H9 (cell line): ENCODE results near the gene FUT9. TPM values are rescaled to one million over a fixed set of nuclear protein-coding genes. Genes with fewer than 3 reads are reported as not detected.

Source experiments
- DNase-seq: peaks from one replicate; pipeline ENCODE4 v3.0.0-alpha.2; 2017
- H2AFZ ChIP-seq: one replicate; pipeline ENCODE4 v1.6.1; 2013; ENCODE audit warnings: mild to moderate bottlenecking, low read length, control low read depth, moderate library complexity
- H2AK5ac ChIP-seq: 2 replicates; pipeline ENCODE4 v1.6.1; 2013; ENCODE audit warnings: low read length, control low read depth, mixed read lengths; ENCODE audit not compliant: insufficient read length
- H2BK120ac ChIP-seq: one replicate; pipeline ENCODE4 v1.6.1; 2013; ENCODE audit warnings: low read depth, mild to moderate bottlenecking, low read length, control low read depth, inconsistent platforms; ENCODE audit not compliant: poor library complexity, severe bottlenecking
- H2BK12ac ChIP-seq: 2 replicates; pipeline ENCODE4 v1.6.1; 2013; ENCODE audit warnings: low read length, control low read depth, mixed read lengths, low read depth; ENCODE audit not compliant: insufficient read length
- H2BK15ac ChIP-seq: 2 replicates; pipeline ENCODE4 v1.6.1; 2013; ENCODE audit warnings: low read depth, low read length, control low read depth
- H2BK20ac ChIP-seq: one replicate; pipeline ENCODE4 v1.6.1; 2013; ENCODE audit warnings: low read depth, mild to moderate bottlenecking, low read length, control low read depth, inconsistent platforms; ENCODE audit not compliant: poor library complexity, severe bottlenecking
- H2BK5ac ChIP-seq: 2 replicates; pipeline ENCODE4 v1.6.1; 2013; ENCODE audit warnings: low read length, control low read depth, mixed read lengths; ENCODE audit not compliant: insufficient read length
- H3K14ac ChIP-seq: 2 replicates; pipeline ENCODE4 v1.6.1; 2013; ENCODE audit warnings: low read length, control low read depth; ENCODE audit not compliant: insufficient read depth
- H3K18ac ChIP-seq: 2 replicates; pipeline ENCODE4 v1.6.1; 2013; ENCODE audit warnings: low read depth, mild to moderate bottlenecking, mixed read lengths, low read length, control low read depth; ENCODE audit not compliant: insufficient read length
- H3K23ac ChIP-seq: 2 replicates; pipeline ENCODE4 v1.6.1; 2013; ENCODE audit warnings: low read length, control low read depth, mixed read lengths, low read depth; ENCODE audit not compliant: insufficient read length
- H3K23me2 ChIP-seq: 2 replicates; pipeline ENCODE4 v1.6.1; 2013; ENCODE audit warnings: low read depth, mild to moderate bottlenecking, mixed read lengths, low read length, control low read depth; ENCODE audit not compliant: insufficient read length, poor library complexity, severe bottlenecking
- H3K27ac ChIP-seq: 2 replicates; pipeline ENCODE4 v1.5.1; 2013; ENCODE audit warnings: low read length, control low read depth, mixed read lengths, low read depth; ENCODE audit not compliant: insufficient read length
- H3K27me3 ChIP-seq: 2 replicates; pipeline ENCODE4 v1.6.1; 2013; ENCODE audit warnings: low read length, control low read depth, inconsistent platforms; ENCODE audit not compliant: insufficient read depth
- H3K4ac ChIP-seq: 2 replicates; pipeline ENCODE4 v1.6.1; 2013; ENCODE audit warnings: low read depth, mild to moderate bottlenecking, control low read depth, inconsistent platforms, low read length, moderate library complexity
- H3K4me1 ChIP-seq: 2 replicates; pipeline ENCODE4 v1.6.1; 2013; ENCODE audit warnings: low read length, control low read depth, inconsistent platforms; ENCODE audit not compliant: insufficient read depth
- H3K4me2 ChIP-seq: 2 replicates; pipeline ENCODE4 v1.6.1; 2013; ENCODE audit warnings: low read length, control low read depth, mixed read lengths; ENCODE audit not compliant: insufficient read length, insufficient read depth
- H3K56ac ChIP-seq: 2 replicates; pipeline ENCODE4 v1.6.1; 2013; ENCODE audit warnings: low read depth, mild to moderate bottlenecking, mixed read lengths, low read length, control low read depth; ENCODE audit not compliant: insufficient read length
- H3K79me1 ChIP-seq: 2 replicates; pipeline ENCODE4 v1.6.1; 2013; ENCODE audit warnings: low read depth, mild to moderate bottlenecking, moderate library complexity, low read length, control low read depth, inconsistent platforms; ENCODE audit not compliant: insufficient read depth, poor library complexity, severe bottlenecking
- H3K79me2 ChIP-seq: 2 replicates; pipeline ENCODE4 v1.6.1; 2013; ENCODE audit warnings: low read length, control low read depth, inconsistent platforms; ENCODE audit not compliant: insufficient read depth
- H3K9ac ChIP-seq: 2 replicates; pipeline ENCODE4 v1.6.1; 2013; ENCODE audit warnings: low read length, control low read depth, mixed read lengths; ENCODE audit not compliant: insufficient read length; ENCODE audit errors: extremely low read depth
- H3K9me3 ChIP-seq: one replicate; pipeline ENCODE4 v1.6.1; 2013; ENCODE audit warnings: low read depth, low read length, inconsistent platforms; ENCODE audit not compliant: control insufficient read depth
- H3T11ph ChIP-seq: one replicate; pipeline ENCODE4 v1.6.1; 2013; ENCODE audit warnings: mild to moderate bottlenecking, low read length, control low read depth, inconsistent platforms
- H4K20me1 ChIP-seq: one replicate; pipeline ENCODE4 v1.6.1; 2013; ENCODE audit not compliant: control insufficient read depth, insufficient read length, insufficient read depth
- H4K5ac ChIP-seq: 2 replicates; pipeline ENCODE4 v1.6.1; 2013; ENCODE audit warnings: low read depth, mild to moderate bottlenecking, mixed read lengths, low read length, control low read depth; ENCODE audit not compliant: insufficient read length
- H4K8ac ChIP-seq: replicated peaks from 2 replicates; pipeline ENCODE4 v1.6.1; 2013; ENCODE audit warnings: low read length, control low read depth, mixed read lengths, low read depth; ENCODE audit not compliant: insufficient read length
- H4K91ac ChIP-seq: 2 replicates; pipeline ENCODE4 v1.6.1; 2013; ENCODE audit warnings: low read depth, mild to moderate bottlenecking, moderate library complexity, mixed read lengths, low read length, control low read depth; ENCODE audit not compliant: insufficient read length
- H3K27ac Mint-ChIP-seq, 3 experiments: 2 replicates in 2 of 3; 3 replicates in 1 of 3; pipeline ENCODE4 v1.8.0; 2020 to 2021; ENCODE audit warnings: mixed read lengths in 3 of 3, mild to moderate bottlenecking in 1 of 3, moderate library complexity in 1 of 3
- H3K27me3 Mint-ChIP-seq: 2 replicates; pipeline ENCODE4 v1.8.0; 2021; ENCODE audit warnings: low read depth, mild to moderate bottlenecking, moderate library complexity, mixed read lengths
- H3K36me3 Mint-ChIP-seq, 3 experiments: 2 replicates in 2 of 3; 3 replicates in 1 of 3; pipeline ENCODE4 v1.8.0; 2020 to 2021; ENCODE audit warnings: low read depth in 3 of 3, mixed read lengths in 3 of 3; ENCODE audit not compliant: insufficient read depth in 1 of 3
- H3K4me1 Mint-ChIP-seq, 2 experiments: 2 replicates each; pipeline ENCODE4 v1.8.0; 2020; ENCODE audit warnings: mixed read lengths in 2 of 2
- H3K4me3 Mint-ChIP-seq, 2 experiments: 2 replicates in 1 of 2; 3 replicates in 1 of 2; pipeline ENCODE4 v1.8.0; 2020 to 2021; ENCODE audit warnings: mild to moderate bottlenecking in 2 of 2, mixed read lengths in 2 of 2, moderate library complexity in 1 of 2
- H3K9me3 Mint-ChIP-seq, 2 experiments: 2 replicates in 1 of 2; 3 replicates in 1 of 2; pipeline ENCODE4 v1.8.0; 2020; ENCODE audit warnings: mild to moderate bottlenecking in 2 of 2, mixed read lengths in 2 of 2, moderate library complexity in 1 of 2
- WGBS: extraction: QIAGEN DNeasy Blood & Tissue Kit; methylation state at CpG from one replicate; pipeline ENCODE4 v1.1.7; 2013; ENCODE audit warnings: missing lambda C conversion rate, low lambda C conversion rate, mixed read lengths; ENCODE audit not compliant: insufficient read length; ENCODE audit errors: extremely low coverage; 5-methylcytosine and 5-hydroxymethylcytosine counted together
- total RNA-seq: library from RNA; stranded (reverse); gene quantifications from 2 replicates; pipeline ENCODE4 v1.2.1, GENCODE V29; 2021
- TF ChIP-seq, protein P1 (sequence below): fragments of 200-600 bp; sonication (generic); conservative IDR thresholded peaks from 3 replicates; pipeline ENCODE4 v1.8.0; 2021; ENCODE audit warnings: antibody characterized with exemption, mild to moderate bottlenecking

FUT9 gene
- total RNA-seq, 1 experiment from 2014 or later: 1.6 TPM

DNA sequence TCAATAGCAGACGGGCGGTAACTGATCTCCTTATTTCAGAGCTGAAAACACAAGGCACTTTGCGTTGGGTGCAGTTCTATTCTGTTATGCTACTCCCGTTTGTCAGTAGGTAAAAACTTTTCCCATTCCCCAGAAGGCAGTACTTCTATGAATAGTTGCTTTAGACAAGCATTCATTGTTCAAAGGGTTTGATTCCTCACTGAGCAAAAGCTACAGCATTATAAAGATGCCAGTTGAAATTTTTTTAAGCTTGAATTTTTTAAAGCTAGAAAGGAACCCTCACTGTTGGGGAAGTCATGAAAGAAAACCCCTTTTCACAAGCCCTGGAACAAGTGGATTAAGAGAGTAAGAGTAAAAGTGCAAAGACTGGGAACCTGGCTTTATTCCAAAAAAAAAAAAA is 42.3 kb downstream of the FUT9 start:
- no peaks in the 10 kb centered on the region for H3K23me2 ChIP-seq
- no peak overlapping the region for H3K18ac ChIP-seq
- H2BK15ac ChIP-seq: no peak overlapping the region
- H3K27me3 ChIP-seq: no peaks in the 10 kb centered on the region
- Mint-ChIP-seq H3K4me3 (no peak overlapping the region), H3K27me3 (no peaks in the 10 kb centered on the region), H3K9me3 (peaks cover under 1 to 5% of the 10 kb centered on the region in 2 experiments; a peak in 2 of 5 replicates), H3K4me1 (peaks cover 0 to 9% of the 10 kb centered on the region in 2 experiments; a peak in 1 of 4 replicates), H3K27ac (no peak overlapping the region), H3K36me3 (peaks cover 0 to 6% (median under 1%) of the 10 kb centered on the region in 3 experiments; a peak in 4 of 7 replicates)
- H3K4me1 ChIP-seq: no peaks in the 10 kb centered on the region
- H2BK5ac ChIP-seq: no peak overlapping the region
- no peak overlapping the region for H3K27ac ChIP-seq
- H3K23ac ChIP-seq: no peak overlapping the region
- no peaks in the 10 kb centered on the region for H3K9me3 ChIP-seq
- no peak overlapping the region for H3T11ph ChIP-seq
- H3K56ac ChIP-seq: no peak overlapping the region
- H3K79me2 ChIP-seq: no peaks in the 10 kb centered on the region
- H4K91ac ChIP-seq: no peak overlapping the region
- H2BK12ac ChIP-seq: no peak overlapping the region
- no peak overlapping the region for H3K4ac ChIP-seq
- H2AK5ac ChIP-seq: no peak overlapping the region
- no peak for DNase-seq
- no CpG with 5 or more reads among the region's 4 CpGs for WGBS
- no peak overlapping the region for H4K8ac ChIP-seq
- no peak overlapping the region for H3K9ac ChIP-seq
- no peak overlapping the region for H2BK120ac ChIP-seq
- H3K14ac ChIP-seq: no peak overlapping the region
- no peaks in the 10 kb centered on the region for H3K79me1 ChIP-seq
- no peak overlapping the region for H4K5ac ChIP-seq
- H3K4me2 ChIP-seq: no peak overlapping the region
- TF ChIP-seq, protein P1, sequence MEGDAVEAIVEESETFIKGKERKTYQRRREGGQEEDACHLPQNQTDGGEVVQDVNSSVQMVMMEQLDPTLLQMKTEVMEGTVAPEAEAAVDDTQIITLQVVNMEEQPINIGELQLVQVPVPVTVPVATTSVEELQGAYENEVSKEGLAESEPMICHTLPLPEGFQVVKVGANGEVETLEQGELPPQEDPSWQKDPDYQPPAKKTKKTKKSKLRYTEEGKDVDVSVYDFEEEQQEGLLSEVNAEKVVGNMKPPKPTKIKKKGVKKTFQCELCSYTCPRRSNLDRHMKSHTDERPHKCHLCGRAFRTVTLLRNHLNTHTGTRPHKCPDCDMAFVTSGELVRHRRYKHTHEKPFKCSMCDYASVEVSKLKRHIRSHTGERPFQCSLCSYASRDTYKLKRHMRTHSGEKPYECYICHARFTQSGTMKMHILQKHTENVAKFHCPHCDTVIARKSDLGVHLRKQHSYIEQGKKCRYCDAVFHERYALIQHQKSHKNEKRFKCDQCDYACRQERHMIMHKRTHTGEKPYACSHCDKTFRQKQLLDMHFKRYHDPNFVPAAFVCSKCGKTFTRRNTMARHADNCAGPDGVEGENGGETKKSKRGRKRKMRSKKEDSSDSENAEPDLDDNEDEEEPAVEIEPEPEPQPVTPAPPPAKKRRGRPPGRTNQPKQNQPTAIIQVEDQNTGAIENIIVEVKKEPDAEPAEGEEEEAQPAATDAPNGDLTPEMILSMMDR: no peak
- no peak overlapping the region for H2AFZ ChIP-seq
- H2BK20ac ChIP-seq: no peak overlapping the region
- no peaks in the 10 kb centered on the region for H4K20me1 ChIP-seq
